ENCODE results near the gene MCRS1. TPM values are rescaled to one million over a fixed set of nuclear protein-coding genes. Genes with fewer than 3 reads are reported as not detected.
A peak's percentile ranks its signal among the peaks of the same experiment; 100 is the strongest.

Gene MCRS1
- total RNA-seq, 1 experiment from 2014 or later: 124 TPM

- no peak for DNase-seq (ENCODE audit: low spot score)
These were observed 14.3 kb upstream of the MCRS1 start for GRCh38 chr12:49582201-49582600.

GRCh38 chr12:49580572-49581535 is 12.9 kb upstream of the MCRS1 start:
- DNase-seq (ENCODE audit: low spot score): peak; percentile 89

GRCh38 chr12:49578471-49579112 is 10.7 kb upstream of the MCRS1 start:
- no peak for DNase-seq (ENCODE audit: low spot score)

- DNase-seq (ENCODE audit: low spot score): no peak
These were observed 9.8 kb upstream of the MCRS1 start for GRCh38 chr12:49577589-49578315.

- DNase-seq (ENCODE audit: low spot score): peak; percentile 48
These were observed 660 bp upstream of the MCRS1 start for GRCh38 chr12:49568442-49569162.

GRCh38 chr12:49567302-49567610 is 686 bp downstream of the MCRS1 start:
- no peak for DNase-seq (ENCODE audit: low spot score)

GRCh38 chr12:49566361-49566760 is 1.6 kb downstream of the MCRS1 start:
- no peak for DNase-seq (ENCODE audit: low spot score)

- no peak for DNase-seq (ENCODE audit: low spot score)
These were observed 2.3 kb downstream of the MCRS1 start for GRCh38 chr12:49565406-49566265.

GRCh38 chr12:49564686-49565405 is 3.1 kb downstream of the MCRS1 start:
- no peak for DNase-seq (ENCODE audit: low spot score)

- no peak for DNase-seq (ENCODE audit: low spot score)
These were observed 3.8 kb downstream of the MCRS1 start for GRCh38 chr12:49563951-49564685.

GRCh38 chr12:49562831-49563230 is 5.1 kb downstream of the MCRS1 start:
- no peak for DNase-seq (ENCODE audit: low spot score)

GRCh38 chr12:49562233-49562632 is 5.7 kb downstream of the MCRS1 start:
- no peak for DNase-seq (ENCODE audit: low spot score)

- no peak for DNase-seq (ENCODE audit: low spot score)
These were observed 7.2 kb downstream of the MCRS1 start for GRCh38 chr12:49560695-49561094.

GRCh38 chr12:49559011-49559675 is 8.8 kb downstream of the MCRS1 start:
- DNase-seq (ENCODE audit: low spot score): no peak

- DNase-seq (ENCODE audit: low spot score): no peak
These were observed 9.4 kb downstream of the MCRS1 start for GRCh38 chr12:49558526-49558925.

GRCh38 chr12:49557917-49558215 is 10.1 kb downstream of the MCRS1 start:
- DNase-seq (ENCODE audit: low spot score): peak; percentile 15

GRCh38 chr12:49557187-49557916 is 10.6 kb downstream of the MCRS1 start:
- DNase-seq (ENCODE audit: low spot score): no peak
